GM21367 (cell line): ENCODE results near the gene CCDC169.
"Not testable (repeated sequence)": the region's sequence is repeated elsewhere in the genome, so short reads cannot be mapped to it uniquely, and the experiment has no call there.

ENCODE experiments used
- ATAC-seq: cut with Tn5 transposase; IDR thresholded peaks from one replicate; pipeline ENCODE4 v1.9.1; 2021; ENCODE audit not compliant: unreplicated experiment

CCDC169 gene

GRCh38 chr13:36319793-36320192, 22.2 kb upstream of the CCDC169 start:
- not testable (repeated sequence) for ATAC-seq

GRCh38 chr13:36313047-36313969, 15.7 kb upstream of the CCDC169 start:
- no peak for ATAC-seq

GRCh38 chr13:36310417-36311108, 12.9 kb upstream of the CCDC169 start:
- no peak for ATAC-seq

- ATAC-seq = no peak
Observed at GRCh38 chr13:36302289-36302688, 4.7 kb upstream of the CCDC169 start.

GRCh38 chr13:36299469-36299868, 1.9 kb upstream of the CCDC169 start:
- not testable (repeated sequence) for ATAC-seq

GRCh38 chr13:36298535-36299068, 988 bp upstream of the CCDC169 start:
- no peak for ATAC-seq

GRCh38 chr13:36294096-36294495, 3.5 kb downstream of the CCDC169 start:
- no peak for ATAC-seq

GRCh38 chr13:36293497-36293896, 4.1 kb downstream of the CCDC169 start:
- no peak for ATAC-seq

GRCh38 chr13:36288794-36289391, 8.7 kb downstream of the CCDC169 start:
- no peak for ATAC-seq

- no peak for ATAC-seq
Observed at GRCh38 chr13:36286006-36286405, 11.6 kb downstream of the CCDC169 start.

GRCh38 chr13:36282821-36283432, 14.7 kb downstream of the CCDC169 start:
- ATAC-seq = no peak

GRCh38 chr13:36275190-36276002, 22.2 kb downstream of the CCDC169 start:
- no peak for ATAC-seq

GRCh38 chr13:36273431-36273830, 24.2 kb downstream of the CCDC169 start:
- ATAC-seq = no peak

GRCh38 chr13:36261976-36262375, 35.6 kb downstream of the CCDC169 start:
- ATAC-seq = no peak

- no peak for ATAC-seq
Observed at GRCh38 chr13:36261011-36261410, 36.6 kb downstream of the CCDC169 start.

GRCh38 chr13:36259361-36260137, 38.1 kb downstream of the CCDC169 start:
- no peak for ATAC-seq

- ATAC-seq = no peak
Observed at GRCh38 chr13:36258831-36259230, 38.8 kb downstream of the CCDC169 start.

GRCh38 chr13:36251526-36251925, 46.1 kb downstream of the CCDC169 start:
- ATAC-seq = no peak

- ATAC-seq = no peak
Observed at GRCh38 chr13:36251017-36251416, 46.6 kb downstream of the CCDC169 start.
